ENCODE measurements around the gene RAB40B. TPM values are rescaled to one million over a fixed set of nuclear protein-coding genes. Genes with fewer than 3 reads are reported as not detected.

Gene RAB40B
- total and polyA plus RNA-seq, 2 of the 13 experiments (the other 11 are each of a cell fraction or from before 2014, with no cell fraction given) = 6.2 to 6.5 TPM

DNA sequence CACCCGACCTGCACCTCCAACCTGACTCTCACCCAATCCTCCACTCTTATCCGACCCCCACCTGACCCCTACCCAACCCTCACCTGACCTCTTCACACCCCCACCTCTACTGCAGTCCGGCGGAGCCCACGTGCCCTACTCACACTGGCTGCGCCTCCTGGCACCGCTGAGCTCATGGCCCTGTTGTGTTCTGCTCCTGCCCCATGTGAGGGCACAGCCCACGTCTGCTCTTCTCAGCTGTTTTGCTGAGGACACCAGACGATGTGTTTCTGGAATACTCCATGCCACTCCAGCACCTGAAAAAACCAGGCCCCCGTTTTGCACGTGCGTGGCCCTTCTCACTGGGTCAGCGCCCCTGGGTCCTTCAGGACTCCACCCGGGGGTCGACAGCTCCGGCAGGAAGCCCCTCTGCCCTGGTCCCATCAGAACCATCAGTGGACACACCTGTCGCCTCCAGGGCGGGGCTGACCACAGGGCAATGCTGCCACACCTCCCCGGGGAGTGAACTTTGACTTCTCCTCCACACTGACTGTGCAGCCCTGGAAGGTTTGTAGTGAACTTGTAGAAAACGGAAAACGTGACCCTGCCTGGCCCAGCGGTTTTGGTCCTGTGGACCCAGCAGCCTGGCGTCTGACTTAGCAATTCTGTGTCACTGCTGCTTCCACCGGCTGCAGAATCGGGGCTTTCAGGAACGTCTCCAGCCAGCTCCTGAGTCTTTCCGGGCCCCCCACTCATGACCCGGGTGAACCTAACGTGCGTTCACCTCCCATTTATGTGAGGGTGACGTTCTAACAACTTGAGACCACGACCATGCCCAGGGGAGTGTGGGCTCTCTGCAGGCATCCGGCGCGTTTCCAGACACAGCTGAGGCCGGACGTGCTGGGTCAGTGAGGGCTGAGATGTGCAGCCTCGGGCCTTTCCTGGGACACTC is 5.7 kb upstream of the RAB40B start (continued):
- TF ChIP-seq RARA (CRISPR knock-in tag; IDR thresholded peaks at IDR 0.05) (peak; percentile 69; the same call in 1 of the 2 replicates), MBNL3 (CRISPR knock-in tag; conservative IDR thresholded peaks at IDR 0.05) (no peak), ZFX (CRISPR knock-in tag; IDR thresholded peaks at IDR 0.05; ENCODE audit: low read depth) (peak; percentile 47), KLF6 (CRISPR knock-in tag; IDR thresholded peaks at IDR 0.05) (no peak), IRX3 (CRISPR knock-in tag; IDR thresholded peaks at IDR 0.05; ENCODE audit: borderline replicate concordance, low read depth) (no peak), FOXK2 (IDR thresholded peaks at IDR 0.05) (no peak), LCORL (IDR thresholded peaks at IDR 0.05) (no peak), LCORL (CRISPR knock-in tag; IDR thresholded peaks at IDR 0.05) (no peak), JUND (CRISPR knock-in tag; IDR thresholded peaks at IDR 0.05) (0 out of 2 replicates have a peak, but pooled peaks have one; percentile 22), ZNF329 (CRISPR knock-in tag; IDR thresholded peaks at IDR 0.05; ENCODE audit: low read depth) (0 out of 2 replicates have a peak, but pooled peaks have one; percentile 51), THYN1 (CRISPR knock-in tag; IDR thresholded peaks at IDR 0.05; ENCODE audit: borderline replicate concordance, low read depth) (no peak), DMAP1 (CRISPR knock-in tag; IDR thresholded peaks at IDR 0.05) (no peak; the same call in 1 of the 2 replicates), BHLHE40 (IDR thresholded peaks at IDR 0.05; ENCODE audit: low read length) (peak; percentile 82), MEIS2 (CRISPR knock-in tag; IDR thresholded peaks at IDR 0.05) (0 out of 2 replicates have a peak, but pooled peaks have one; percentile 7), RAD51 (IDR thresholded peaks at IDR 0.05; ENCODE audit: borderline replicate concordance) (no peak), RFXAP (CRISPR knock-in tag; IDR thresholded peaks at IDR 0.05; ENCODE audit: borderline replicate concordance) (peak; percentile 39; the same call in 1 of the 2 replicates), ZBTB7A (CRISPR knock-in tag; IDR thresholded peaks at IDR 0.05) (no peak), ATF7-NPFF (CRISPR knock-in tag; IDR thresholded peaks at IDR 0.05; ENCODE audit: low read depth) (0 out of 2 replicates have a peak, but pooled peaks have one; percentile 34), ZNF343 (CRISPR knock-in tag; IDR thresholded peaks at IDR 0.05) (0 out of 2 replicates have a peak, but pooled peaks have one; percentile 54)
- TF ChIP-seq, protein P1, sequence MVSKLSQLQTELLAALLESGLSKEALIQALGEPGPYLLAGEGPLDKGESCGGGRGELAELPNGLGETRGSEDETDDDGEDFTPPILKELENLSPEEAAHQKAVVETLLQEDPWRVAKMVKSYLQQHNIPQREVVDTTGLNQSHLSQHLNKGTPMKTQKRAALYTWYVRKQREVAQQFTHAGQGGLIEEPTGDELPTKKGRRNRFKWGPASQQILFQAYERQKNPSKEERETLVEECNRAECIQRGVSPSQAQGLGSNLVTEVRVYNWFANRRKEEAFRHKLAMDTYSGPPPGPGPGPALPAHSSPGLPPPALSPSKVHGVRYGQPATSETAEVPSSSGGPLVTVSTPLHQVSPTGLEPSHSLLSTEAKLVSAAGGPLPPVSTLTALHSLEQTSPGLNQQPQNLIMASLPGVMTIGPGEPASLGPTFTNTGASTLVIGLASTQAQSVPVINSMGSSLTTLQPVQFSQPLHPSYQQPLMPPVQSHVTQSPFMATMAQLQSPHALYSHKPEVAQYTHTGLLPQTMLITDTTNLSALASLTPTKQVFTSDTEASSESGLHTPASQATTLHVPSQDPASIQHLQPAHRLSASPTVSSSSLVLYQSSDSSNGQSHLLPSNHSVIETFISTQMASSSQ (IDR thresholded peaks at IDR 0.05; ENCODE audit: low read depth) = no peak
- TF ChIP-seq, protein P1 (CRISPR knock-in tag; IDR thresholded peaks at IDR 0.05; ENCODE audit: borderline replicate concordance) = peak; percentile 29; the same call in 1 of the 2 replicates
- TF ChIP-seq, protein P2, sequence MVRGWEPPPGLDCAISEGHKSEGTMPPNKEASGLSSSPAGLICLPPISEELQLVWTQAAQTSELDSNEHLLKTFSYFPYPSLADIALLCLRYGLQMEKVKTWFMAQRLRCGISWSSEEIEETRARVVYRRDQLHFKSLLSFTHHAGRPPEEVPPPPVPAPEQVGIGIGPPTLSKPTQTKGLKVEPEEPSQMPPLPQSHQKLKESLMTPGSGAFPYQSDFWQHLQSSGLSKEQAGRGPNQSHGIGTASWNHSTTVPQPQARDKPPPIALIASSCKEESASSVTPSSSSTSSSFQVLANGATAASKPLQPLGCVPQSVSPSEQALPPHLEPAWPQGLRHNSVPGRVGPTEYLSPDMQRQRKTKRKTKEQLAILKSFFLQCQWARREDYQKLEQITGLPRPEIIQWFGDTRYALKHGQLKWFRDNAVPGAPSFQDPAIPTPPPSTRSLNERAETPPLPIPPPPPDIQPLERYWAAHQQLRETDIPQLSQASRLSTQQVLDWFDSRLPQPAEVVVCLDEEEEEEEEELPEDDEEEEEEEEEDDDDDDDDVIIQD (CRISPR knock-in tag; IDR thresholded peaks at IDR 0.05; ENCODE audit: low read depth) = no peak
- TF ChIP-seq, protein P3, sequence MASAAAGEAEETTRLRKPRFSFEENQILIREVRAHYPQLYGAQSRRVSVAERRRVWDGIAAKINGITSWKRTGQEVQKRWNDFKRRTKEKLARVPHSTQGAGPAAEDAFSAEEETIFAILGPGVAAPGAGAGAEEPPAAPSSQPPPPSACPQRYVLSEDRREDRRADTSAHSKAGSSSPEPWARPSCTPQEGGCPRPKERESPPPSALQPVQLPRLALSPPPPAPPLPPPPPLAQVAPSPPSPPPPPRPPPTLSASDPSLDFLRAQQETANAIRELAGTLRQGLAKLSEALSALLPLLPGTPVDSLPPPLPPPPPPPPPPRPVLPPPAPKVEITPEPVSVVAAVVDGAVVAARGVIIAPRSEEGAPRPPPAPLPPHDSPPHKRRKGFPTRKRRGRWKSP (CRISPR knock-in tag; IDR thresholded peaks at IDR 0.05) = 0 out of 2 replicates have a peak, but pooled peaks have one; percentile 64
